HG03196 (cell line): ENCODE results near the gene SLC7A1.
"Not testable (repeated sequence)": the region's sequence is repeated elsewhere in the genome, so short reads cannot be mapped to it uniquely, and the experiment has no call there.

Experiments used
- ATAC-seq: cut with Tn5 transposase; IDR thresholded peaks from one replicate; pipeline ENCODE4 v1.9.1; 2021; ENCODE audit not compliant: unreplicated experiment

The SLC7A1 gene

GRCh38 chr13:29595380-29596063 is at the start of gene SLC7A1:
Gene SLC7A1 (minus strand): TSS chr13:29595688. CDS start chr13:29536188, 59,500 bp downstream.
- peak; percentile 84 for ATAC-seq

GRCh38 chr13:29640665-29641064 is 45.2 kb upstream of the SLC7A1 start:
- ATAC-seq = no peak

- not testable (repeated sequence) for ATAC-seq
These were observed 41.3 kb upstream of the SLC7A1 start for GRCh38 chr13:29636831-29637230.

- no peak for ATAC-seq
These were observed 29.5 kb upstream of the SLC7A1 start for GRCh38 chr13:29624997-29625396.

- ATAC-seq = no peak
These were observed 26.4 kb upstream of the SLC7A1 start for GRCh38 chr13:29621841-29622240.

GRCh38 chr13:29621051-29621800 is 25.7 kb upstream of the SLC7A1 start:
- no peak for ATAC-seq

GRCh38 chr13:29619995-29620394 is 24.5 kb upstream of the SLC7A1 start:
- ATAC-seq = no peak

- ATAC-seq = no peak
These were observed 17.6 kb upstream of the SLC7A1 start for GRCh38 chr13:29613101-29613500.

- no peak for ATAC-seq
These were observed 12.0 kb upstream of the SLC7A1 start for GRCh38 chr13:29607465-29607864.

GRCh38 chr13:29605860-29606526 is 10.5 kb upstream of the SLC7A1 start:
- ATAC-seq = no peak

- ATAC-seq = no peak
These were observed 2.8 kb upstream of the SLC7A1 start for GRCh38 chr13:29598321-29598720.

- no peak for ATAC-seq
These were observed 2.2 kb upstream of the SLC7A1 start for GRCh38 chr13:29597706-29598105.

GRCh38 chr13:29597246-29597645 is 1.8 kb upstream of the SLC7A1 start:
- ATAC-seq = no peak

GRCh38 chr13:29596064-29596418 is 553 bp upstream of the SLC7A1 start:
- ATAC-seq = no peak

- ATAC-seq = peak; percentile 45
These were observed 643 bp downstream of the SLC7A1 start for GRCh38 chr13:29594710-29595379.

GRCh38 chr13:29594303-29594709 is 1.2 kb downstream of the SLC7A1 start:
- peak; percentile 20 for ATAC-seq

- no peak for ATAC-seq
These were observed 1.7 kb downstream of the SLC7A1 start for GRCh38 chr13:29593605-29594297.

GRCh38 chr13:29591310-29591709 is 4.2 kb downstream of the SLC7A1 start:
- ATAC-seq = no peak

- ATAC-seq = no peak
These were observed 5.5 kb downstream of the SLC7A1 start for GRCh38 chr13:29589967-29590366.

- no peak for ATAC-seq
These were observed 6.3 kb downstream of the SLC7A1 start for GRCh38 chr13:29589234-29589633.

GRCh38 chr13:29587645-29588044 is 7.8 kb downstream of the SLC7A1 start:
- no peak for ATAC-seq
